ENCODE measurements around the gene FKBP10.

The FKBP10 gene

DNA sequence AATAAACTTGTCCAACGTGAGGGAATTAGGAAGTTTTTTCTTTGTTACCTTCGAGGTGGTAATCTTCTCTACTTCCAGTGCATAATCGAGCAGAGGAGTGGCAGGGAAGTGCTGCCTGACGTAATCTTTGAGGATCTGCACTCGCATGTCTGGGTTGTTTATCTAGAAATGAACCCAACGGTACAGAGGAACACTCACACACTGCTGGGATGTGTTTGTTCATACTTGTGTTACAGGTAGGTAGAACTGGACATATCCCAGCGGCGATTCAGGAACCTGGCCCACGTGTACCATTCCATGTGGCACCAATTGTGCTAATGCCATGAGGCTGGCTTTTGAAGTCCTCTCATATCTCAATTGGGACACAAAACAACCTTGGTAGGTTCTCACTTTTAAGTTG, 56.6 kb downstream of the FKBP10 start:
- H3K9me3 ChIP-seq (ENCODE audit: insufficient read depth, low read length, severe bottlenecking), result no peaks in the 10 kb centered on the region
- H3K4me3 ChIP-seq (ENCODE audit: low read depth in 1 of 2, low read length in 2 of 2), result no peak overlapping the region
- H3K9ac ChIP-seq (ENCODE audit: low read depth, low read length), result no peak overlapping the region; the same call in 1 of the 2 replicates
- no peak for ATAC-seq (ENCODE audit: insufficient read depth, low read depth)
- no peak for TF ChIP-seq EZH2 (IDR thresholded peaks at IDR 0.05; ENCODE audit: borderline replicate concordance, low read depth, low read length, severe bottlenecking)
- no peak for TF ChIP-seq CTCF (IDR thresholded peaks at IDR 0.05; ENCODE audit: borderline replicate concordance, extremely low read depth, low read length, poor library complexity, severe bottlenecking)
- peaks cover 2% of the 10 kb centered on the region; the same call in 1 of the 2 replicates for H4K20me1 ChIP-seq (ENCODE audit: insufficient read depth, low read length)
- H3K79me2 ChIP-seq (ENCODE audit: insufficient read depth, low read length), result peaks cover 7% of the 10 kb centered on the region
- peaks cover 3% of the 10 kb centered on the region; the same call in 1 of the 2 replicates for H3K4me1 ChIP-seq (ENCODE audit: insufficient read depth, low read length)
- no peaks in the 10 kb centered on the region for H3K27me3 ChIP-seq (ENCODE audit: insufficient read depth, low read length, poor library complexity)
- H2AFZ ChIP-seq (ENCODE audit: low read depth, low read length), result no peak overlapping the region
- H3K4me2 ChIP-seq (ENCODE audit: insufficient read depth, low read length), result no peak overlapping the region
- H3K27ac ChIP-seq (ENCODE audit: low read length), result no peak overlapping the region
- H3K36me3 ChIP-seq (ENCODE audit: insufficient read depth, low read length), result peaks cover 76% of the 10 kb centered on the region
- DNase-seq, result no peak

DNA sequence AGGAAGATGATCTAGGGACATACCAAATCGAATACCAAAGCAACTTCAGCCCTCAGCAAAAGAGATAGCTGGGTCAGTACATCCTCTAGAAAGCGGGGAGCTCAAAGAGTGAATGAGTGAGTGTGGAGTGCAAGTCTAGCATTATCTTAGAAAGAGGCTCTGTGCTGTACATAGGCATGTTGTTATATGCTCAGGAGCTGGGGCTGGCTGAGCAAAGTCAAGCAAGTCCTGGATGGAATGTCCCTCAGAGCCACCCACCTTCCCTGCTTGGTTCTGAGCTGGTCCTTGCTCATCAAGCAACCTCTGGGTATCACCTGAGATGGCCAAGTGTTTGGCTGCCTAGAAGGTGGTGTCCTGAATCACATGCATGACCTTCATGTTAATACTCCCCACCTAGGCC, 57.3 kb downstream of the FKBP10 start:
- TF ChIP-seq EZH2 (IDR thresholded peaks at IDR 0.05; ENCODE audit: borderline replicate concordance, low read depth, low read length, severe bottlenecking), result no peak
- no peak for TF ChIP-seq CTCF (IDR thresholded peaks at IDR 0.05; ENCODE audit: borderline replicate concordance, extremely low read depth, low read length, poor library complexity, severe bottlenecking)
- peaks cover 3% of the 10 kb centered on the region; the same call in 1 of the 2 replicates for H3K4me1 ChIP-seq (ENCODE audit: insufficient read depth, low read length)
- H3K9me3 ChIP-seq (ENCODE audit: insufficient read depth, low read length, severe bottlenecking), result no peaks in the 10 kb centered on the region
- no peak overlapping the region for H3K27ac ChIP-seq (ENCODE audit: low read length)
- no peak overlapping the region for H3K4me3 ChIP-seq (ENCODE audit: low read depth in 1 of 2, low read length in 2 of 2)
- DNase-seq (no peak), ATAC-seq (ENCODE audit: insufficient read depth, low read depth) (no peak)
- H3K79me2 ChIP-seq (ENCODE audit: insufficient read depth, low read length), result peaks cover under 1% of the 10 kb centered on the region
- peaks cover 76% of the 10 kb centered on the region for H3K36me3 ChIP-seq (ENCODE audit: insufficient read depth, low read length)
- H4K20me1 ChIP-seq (ENCODE audit: insufficient read depth, low read length), result no peaks in the 10 kb centered on the region
- H3K27me3 ChIP-seq (ENCODE audit: insufficient read depth, low read length, poor library complexity), result no peaks in the 10 kb centered on the region
- no peak overlapping the region for H3K4me2 ChIP-seq (ENCODE audit: insufficient read depth, low read length)
- H2AFZ ChIP-seq (ENCODE audit: low read depth, low read length), result no peak overlapping the region
- H3K9ac ChIP-seq (ENCODE audit: low read depth, low read length), result no peak overlapping the region

GRCh38 chr17:41870627-41871026, 57.8 kb downstream of the FKBP10 start:
- Histone ChIP-seq H3K4me3 (ENCODE audit: low read depth in 1 of 2, low read length in 2 of 2) (no peak overlapping the region), H3K9me3 (ENCODE audit: insufficient read depth, low read length, severe bottlenecking) (no peaks in the 10 kb centered on the region), H3K27me3 (ENCODE audit: insufficient read depth, low read length, poor library complexity) (no peaks in the 10 kb centered on the region), H3K4me1 (ENCODE audit: insufficient read depth, low read length) (peaks cover under 1% of the 10 kb centered on the region; the same call in 1 of the 2 replicates), H4K20me1 (ENCODE audit: insufficient read depth, low read length) (no peaks in the 10 kb centered on the region), H3K4me2 (ENCODE audit: insufficient read depth, low read length) (no peak overlapping the region), H3K79me2 (ENCODE audit: insufficient read depth, low read length) (no peaks in the 10 kb centered on the region), H3K9ac (ENCODE audit: low read depth, low read length) (no peak overlapping the region), H3K27ac (ENCODE audit: low read length) (no peak overlapping the region), H3K36me3 (ENCODE audit: insufficient read depth, low read length) (peaks cover 78% of the 10 kb centered on the region), H2AFZ (ENCODE audit: low read depth, low read length) (no peak overlapping the region)
- DNase-seq, result no peak
- no peak for ATAC-seq (ENCODE audit: insufficient read depth, low read depth)
- no peak for TF ChIP-seq CTCF (IDR thresholded peaks at IDR 0.05; ENCODE audit: borderline replicate concordance, extremely low read depth, low read length, poor library complexity, severe bottlenecking)
- no peak for TF ChIP-seq EZH2 (IDR thresholded peaks at IDR 0.05; ENCODE audit: borderline replicate concordance, low read depth, low read length, severe bottlenecking)

DNA sequence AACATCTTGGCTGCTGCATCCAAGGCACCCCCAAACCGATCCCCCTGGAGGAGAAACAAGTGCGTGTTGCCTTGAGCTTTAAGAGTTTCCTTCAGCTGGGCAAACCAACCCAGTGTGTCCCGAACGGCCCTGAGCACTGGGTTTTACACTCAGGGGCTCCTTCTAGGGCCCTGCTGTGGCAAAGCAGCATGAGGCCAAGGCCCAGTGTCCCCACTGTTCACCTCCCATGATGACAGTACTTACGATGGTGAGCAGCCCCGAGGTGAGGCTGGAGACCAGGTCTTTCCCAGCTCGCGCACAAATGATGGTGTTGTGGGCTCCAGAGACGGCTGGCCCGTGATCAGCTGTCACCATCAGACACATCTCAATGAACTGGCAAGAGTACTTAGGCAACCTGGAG, 59.0 kb downstream of the FKBP10 start:
- Histone ChIP-seq H3K4me2 (ENCODE audit: insufficient read depth, low read length) (no peak overlapping the region), H3K36me3 (ENCODE audit: insufficient read depth, low read length) (peaks cover 73% of the 10 kb centered on the region)

More for the DNA sequence above, 59.0 kb downstream of the FKBP10 start:
- no peaks in the 10 kb centered on the region for H3K27me3 ChIP-seq (ENCODE audit: insufficient read depth, low read length, poor library complexity)
- no peak overlapping the region for H2AFZ ChIP-seq (ENCODE audit: low read depth, low read length)
- TF ChIP-seq CTCF (IDR thresholded peaks at IDR 0.05; ENCODE audit: borderline replicate concordance, extremely low read depth, low read length, poor library complexity, severe bottlenecking) (no peak), EZH2 (IDR thresholded peaks at IDR 0.05; ENCODE audit: borderline replicate concordance, low read depth, low read length, severe bottlenecking) (no peak)
- no peaks in the 10 kb centered on the region for H3K79me2 ChIP-seq (ENCODE audit: insufficient read depth, low read length)
- no peak overlapping the region for H3K27ac ChIP-seq (ENCODE audit: low read length)
- H3K9me3 ChIP-seq (ENCODE audit: insufficient read depth, low read length, severe bottlenecking), result no peaks in the 10 kb centered on the region
- H3K4me1 ChIP-seq (ENCODE audit: insufficient read depth, low read length), result no peaks in the 10 kb centered on the region
- no peak overlapping the region for H3K4me3 ChIP-seq (ENCODE audit: low read depth in 1 of 2, low read length in 2 of 2)
- DNase-seq, result no peak
- H4K20me1 ChIP-seq (ENCODE audit: insufficient read depth, low read length), result no peaks in the 10 kb centered on the region
- ATAC-seq (ENCODE audit: insufficient read depth, low read depth), result no peak
- no peak overlapping the region for H3K9ac ChIP-seq (ENCODE audit: low read depth, low read length)
